H9 (cell line): ENCODE results near the gene DDX20. TPM values are rescaled to one million over a fixed set of nuclear protein-coding genes. Genes with fewer than 3 reads are reported as not detected.

Source experiments
- DNase-seq: peaks from one replicate; pipeline ENCODE4 v3.0.0-alpha.2; 2017
- H2AFZ ChIP-seq: one replicate; pipeline ENCODE4 v1.6.1; 2013; ENCODE audit warnings: mild to moderate bottlenecking, low read length, control low read depth, moderate library complexity
- H2AK5ac ChIP-seq: 2 replicates; pipeline ENCODE4 v1.6.1; 2013; ENCODE audit warnings: low read length, control low read depth, mixed read lengths; ENCODE audit not compliant: insufficient read length
- H2BK120ac ChIP-seq: one replicate; pipeline ENCODE4 v1.6.1; 2013; ENCODE audit warnings: low read depth, mild to moderate bottlenecking, low read length, control low read depth, inconsistent platforms; ENCODE audit not compliant: poor library complexity, severe bottlenecking
- H2BK12ac ChIP-seq: 2 replicates; pipeline ENCODE4 v1.6.1; 2013; ENCODE audit warnings: low read length, control low read depth, mixed read lengths, low read depth; ENCODE audit not compliant: insufficient read length
- H2BK15ac ChIP-seq: 2 replicates; pipeline ENCODE4 v1.6.1; 2013; ENCODE audit warnings: low read depth, low read length, control low read depth
- H2BK20ac ChIP-seq: one replicate; pipeline ENCODE4 v1.6.1; 2013; ENCODE audit warnings: low read depth, mild to moderate bottlenecking, low read length, control low read depth, inconsistent platforms; ENCODE audit not compliant: poor library complexity, severe bottlenecking
- H2BK5ac ChIP-seq: 2 replicates; pipeline ENCODE4 v1.6.1; 2013; ENCODE audit warnings: low read length, control low read depth, mixed read lengths; ENCODE audit not compliant: insufficient read length
- H3K14ac ChIP-seq: 2 replicates; pipeline ENCODE4 v1.6.1; 2013; ENCODE audit warnings: low read length, control low read depth; ENCODE audit not compliant: insufficient read depth
- H3K18ac ChIP-seq: 2 replicates; pipeline ENCODE4 v1.6.1; 2013; ENCODE audit warnings: low read depth, mild to moderate bottlenecking, mixed read lengths, low read length, control low read depth; ENCODE audit not compliant: insufficient read length
- H3K23ac ChIP-seq: 2 replicates; pipeline ENCODE4 v1.6.1; 2013; ENCODE audit warnings: low read length, control low read depth, mixed read lengths, low read depth; ENCODE audit not compliant: insufficient read length
- H3K23me2 ChIP-seq: 2 replicates; pipeline ENCODE4 v1.6.1; 2013; ENCODE audit warnings: low read depth, mild to moderate bottlenecking, mixed read lengths, low read length, control low read depth; ENCODE audit not compliant: insufficient read length, poor library complexity, severe bottlenecking
- H3K27ac ChIP-seq: 2 replicates; pipeline ENCODE4 v1.5.1; 2013; ENCODE audit warnings: low read length, control low read depth, mixed read lengths, low read depth; ENCODE audit not compliant: insufficient read length
- H3K27me3 ChIP-seq: 2 replicates; pipeline ENCODE4 v1.6.1; 2013; ENCODE audit warnings: low read length, control low read depth, inconsistent platforms; ENCODE audit not compliant: insufficient read depth
- H3K4ac ChIP-seq: 2 replicates; pipeline ENCODE4 v1.6.1; 2013; ENCODE audit warnings: low read depth, mild to moderate bottlenecking, control low read depth, inconsistent platforms, low read length, moderate library complexity
- H3K4me1 ChIP-seq: 2 replicates; pipeline ENCODE4 v1.6.1; 2013; ENCODE audit warnings: low read length, control low read depth, inconsistent platforms; ENCODE audit not compliant: insufficient read depth
- H3K4me2 ChIP-seq: 2 replicates; pipeline ENCODE4 v1.6.1; 2013; ENCODE audit warnings: low read length, control low read depth, mixed read lengths; ENCODE audit not compliant: insufficient read length, insufficient read depth
- H3K56ac ChIP-seq: 2 replicates; pipeline ENCODE4 v1.6.1; 2013; ENCODE audit warnings: low read depth, mild to moderate bottlenecking, mixed read lengths, low read length, control low read depth; ENCODE audit not compliant: insufficient read length
- H3K79me1 ChIP-seq: 2 replicates; pipeline ENCODE4 v1.6.1; 2013; ENCODE audit warnings: low read depth, mild to moderate bottlenecking, moderate library complexity, low read length, control low read depth, inconsistent platforms; ENCODE audit not compliant: insufficient read depth, poor library complexity, severe bottlenecking
- H3K79me2 ChIP-seq: 2 replicates; pipeline ENCODE4 v1.6.1; 2013; ENCODE audit warnings: low read length, control low read depth, inconsistent platforms; ENCODE audit not compliant: insufficient read depth
- H3K9ac ChIP-seq: 2 replicates; pipeline ENCODE4 v1.6.1; 2013; ENCODE audit warnings: low read length, control low read depth, mixed read lengths; ENCODE audit not compliant: insufficient read length; ENCODE audit errors: extremely low read depth
- H3K9me3 ChIP-seq: one replicate; pipeline ENCODE4 v1.6.1; 2013; ENCODE audit warnings: low read depth, low read length, inconsistent platforms; ENCODE audit not compliant: control insufficient read depth
- H3T11ph ChIP-seq: one replicate; pipeline ENCODE4 v1.6.1; 2013; ENCODE audit warnings: mild to moderate bottlenecking, low read length, control low read depth, inconsistent platforms
- H4K20me1 ChIP-seq: one replicate; pipeline ENCODE4 v1.6.1; 2013; ENCODE audit not compliant: control insufficient read depth, insufficient read length, insufficient read depth
- H4K5ac ChIP-seq: 2 replicates; pipeline ENCODE4 v1.6.1; 2013; ENCODE audit warnings: low read depth, mild to moderate bottlenecking, mixed read lengths, low read length, control low read depth; ENCODE audit not compliant: insufficient read length
- H4K8ac ChIP-seq: replicated peaks from 2 replicates; pipeline ENCODE4 v1.6.1; 2013; ENCODE audit warnings: low read length, control low read depth, mixed read lengths, low read depth; ENCODE audit not compliant: insufficient read length
- H4K91ac ChIP-seq: 2 replicates; pipeline ENCODE4 v1.6.1; 2013; ENCODE audit warnings: low read depth, mild to moderate bottlenecking, moderate library complexity, mixed read lengths, low read length, control low read depth; ENCODE audit not compliant: insufficient read length
- H3K27ac Mint-ChIP-seq, 3 experiments: 2 replicates in 2 of 3; 3 replicates in 1 of 3; pipeline ENCODE4 v1.8.0; 2020 to 2021; ENCODE audit warnings: mixed read lengths in 3 of 3, mild to moderate bottlenecking in 1 of 3, moderate library complexity in 1 of 3
- H3K27me3 Mint-ChIP-seq: 2 replicates; pipeline ENCODE4 v1.8.0; 2021; ENCODE audit warnings: low read depth, mild to moderate bottlenecking, moderate library complexity, mixed read lengths
- H3K36me3 Mint-ChIP-seq, 3 experiments: 2 replicates in 2 of 3; 3 replicates in 1 of 3; pipeline ENCODE4 v1.8.0; 2020 to 2021; ENCODE audit warnings: low read depth in 3 of 3, mixed read lengths in 3 of 3; ENCODE audit not compliant: insufficient read depth in 1 of 3
- H3K4me1 Mint-ChIP-seq, 2 experiments: 2 replicates each; pipeline ENCODE4 v1.8.0; 2020; ENCODE audit warnings: mixed read lengths in 2 of 2
- H3K4me3 Mint-ChIP-seq, 2 experiments: 2 replicates in 1 of 2; 3 replicates in 1 of 2; pipeline ENCODE4 v1.8.0; 2020 to 2021; ENCODE audit warnings: mild to moderate bottlenecking in 2 of 2, mixed read lengths in 2 of 2, moderate library complexity in 1 of 2
- H3K9me3 Mint-ChIP-seq, 2 experiments: 2 replicates in 1 of 2; 3 replicates in 1 of 2; pipeline ENCODE4 v1.8.0; 2020; ENCODE audit warnings: mild to moderate bottlenecking in 2 of 2, mixed read lengths in 2 of 2, moderate library complexity in 1 of 2
- CTCF ChIP-seq: fragments of 200-600 bp; sonication (generic); conservative IDR thresholded peaks from 3 replicates; pipeline ENCODE4 v1.8.0; 2021; ENCODE audit warnings: antibody characterized with exemption, mild to moderate bottlenecking
- WGBS: extraction: QIAGEN DNeasy Blood & Tissue Kit; methylation state at CpG from one replicate; pipeline ENCODE4 v1.1.7; 2013; ENCODE audit warnings: missing lambda C conversion rate, low lambda C conversion rate, mixed read lengths; ENCODE audit not compliant: insufficient read length; ENCODE audit errors: extremely low coverage; 5-methylcytosine and 5-hydroxymethylcytosine counted together
- total RNA-seq: library from RNA; stranded (reverse); gene quantifications from 2 replicates; pipeline ENCODE4 v1.2.1, GENCODE V29; 2021

Gene DDX20
- total RNA-seq, 1 experiment from 2014 or later: 38.3 TPM

DNA sequence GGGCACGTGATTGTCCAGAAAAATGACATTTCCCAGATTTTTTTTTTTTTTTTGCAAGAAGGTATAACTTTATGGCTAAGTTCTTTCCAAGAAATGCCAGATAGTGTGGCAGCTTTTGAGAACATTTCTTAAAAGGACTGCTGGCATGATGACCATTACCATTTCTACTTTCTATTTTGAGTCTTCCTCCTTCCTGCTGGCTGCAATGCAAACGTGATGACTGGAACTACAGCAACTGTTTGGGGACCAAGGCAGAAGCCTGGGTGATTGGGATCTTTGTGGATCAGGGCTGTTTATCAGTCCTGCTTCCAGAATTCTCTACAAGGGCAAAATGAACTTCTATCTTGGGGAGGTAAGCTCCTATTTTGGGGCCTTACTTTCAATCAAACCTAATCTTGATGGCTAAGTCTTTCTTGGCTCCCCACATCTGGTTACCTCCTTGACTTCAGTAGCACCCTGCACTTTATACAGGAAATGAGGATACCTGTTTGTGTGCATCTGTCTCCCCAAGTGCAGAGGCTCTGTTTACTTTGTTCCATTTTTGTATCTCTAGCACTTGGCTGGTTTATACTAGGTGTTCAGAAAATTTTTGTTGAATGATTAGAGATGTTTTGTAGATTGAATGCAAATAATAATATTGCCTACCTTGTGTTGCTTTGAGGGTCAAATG lies 3.7 kb upstream of the DDX20 start:
- Histone ChIP-seq H3K9me3 (no peaks in the 10 kb centered on the region), H2AFZ (no peak overlapping the region), H2BK120ac (no peak overlapping the region), H3K79me1 (peaks cover 2% of the 10 kb centered on the region), H3K27me3 (no peaks in the 10 kb centered on the region), H3K4ac (no peak overlapping the region), H4K5ac (no peak overlapping the region), H2BK20ac (no peak overlapping the region), H4K91ac (no peak overlapping the region), H3K9ac (no peak overlapping the region), H4K20me1 (no peaks in the 10 kb centered on the region), H3T11ph (no peak overlapping the region), H2BK5ac (no peak overlapping the region), H2BK12ac (no peak overlapping the region), H3K14ac (no peak overlapping the region), H3K4me1 (peaks cover 2% of the 10 kb centered on the region), H3K18ac (no peak overlapping the region), H2AK5ac (no peak overlapping the region), H4K8ac (no peak overlapping the region), H3K27ac (no peak overlapping the region), H3K23me2 (peaks cover 11% of the 10 kb centered on the region), H3K79me2 (peaks cover 9% of the 10 kb centered on the region), H3K23ac (no peak overlapping the region), H3K56ac (no peak overlapping the region), H3K4me2 (no peak overlapping the region), H2BK15ac (no peak overlapping the region)
- H3K36me3 Mint-ChIP-seq: peaks cover 0 to 6% (median 5%) of the 10 kb centered on the region in 3 experiments; a peak in 5 of 7 replicates
- H3K9me3 Mint-ChIP-seq: no peaks in the 10 kb centered on the region; a peak in 1 of 5 replicates
- no peaks in the 10 kb centered on the region; the same call in 1 of the 2 replicates for H3K27me3 Mint-ChIP-seq
- H3K27ac Mint-ChIP-seq: no peak overlapping the region
- no peak for DNase-seq
- no peak overlapping the region for H3K4me3 Mint-ChIP-seq
- peaks cover 36 to 40% of the 10 kb centered on the region in 2 experiments for H3K4me1 Mint-ChIP-seq
- WGBS: no CpG with 5 or more reads among the region's 2 CpGs
- no peak for TF ChIP-seq CTCF
